AG04450 (cell line): ENCODE results near the gene ATP7A. TPM values are rescaled to one million over a fixed set of nuclear protein-coding genes. Genes with fewer than 3 reads are reported as not detected.

Source experiments
- CTCF ChIA-PET: fragments of 300-600, 350-600 bp; formaldehyde crosslinking; extraction: SDS; loops from one replicate; lab custom pipeline; 2022; ENCODE audit warnings: antibody characterized with exemption, inconsistent platforms; lab: Charles Lee
- POLR2A ChIA-PET: fragments of 350-600 bp; formaldehyde crosslinking; extraction: SDS; loops from one replicate; lab custom pipeline; 2021; ENCODE audit warnings: antibody characterized with exemption, inconsistent platforms; lab: Yijun Ruan, JAX
- DNase-seq: peaks from one replicate; pipeline ENCODE4 v3.0.0-alpha.2; 2011; ENCODE audit warnings: low read depth, low spot score
- H3K27ac ChIP-seq: one replicate; pipeline ENCODE4 v1.5.1; 2012; ENCODE audit warnings: low read depth, low read length, control low read depth
- H3K27me3 ChIP-seq: one replicate; pipeline ENCODE4 v1.6.0; 2012; ENCODE audit warnings: low read length; ENCODE audit not compliant: control insufficient read depth, insufficient read depth
- H3K4me3 ChIP-seq: 2 replicates; pipeline ENCODE4 v1.5.1; 2011; ENCODE audit warnings: mild to moderate bottlenecking, low read depth, low read length, control low read depth
- H3K9me3 ChIP-seq: 2 replicates; pipeline ENCODE4 v1.5.1; 2012; ENCODE audit warnings: low read length; ENCODE audit not compliant: control insufficient read depth, insufficient read depth
- CTCF ChIP-seq: IDR thresholded peaks from 2 replicates; pipeline ENCODE4 v1.5.1; 2011; ENCODE audit warnings: low read depth, low read length, control low read depth, inconsistent platforms
- polyA plus RNA-seq: library from polyadenylated mRNA; depleted of rRNA; stranded (reverse); fragments of >200 nt; gene quantifications from 2 replicates; pipeline ENCODE4 v1.2.3, GENCODE V29; 2011

ATP7A gene
- polyA plus RNA-seq, 1 experiment = 18.5 TPM

GRCh38 chrX:77952173-77952572 lies 41.7 kb downstream of the ATP7A start:
- no peak for TF ChIP-seq CTCF
- ChIA-PET CTCF (no interaction called here), POLR2A (no interaction called here)
- DNase-seq = no peak
- Histone ChIP-seq H3K4me3 (no peak overlapping the region), H3K27ac (no peak overlapping the region), H3K27me3 (no peaks in the 10 kb centered on the region), H3K9me3 (no peaks in the 10 kb centered on the region)

- POLR2A ChIA-PET = no interaction called here
- Histone ChIP-seq H3K27ac (no peak overlapping the region), H3K27me3 (no peaks in the 10 kb centered on the region), H3K9me3 (no peaks in the 10 kb centered on the region), H3K4me3 (no peak overlapping the region)
- no peak for TF ChIP-seq CTCF
- CTCF ChIA-PET = no interaction called here
- DNase-seq = no peak
Measured at GRCh38 chrX:77953302-77953701, 42.8 kb downstream of the ATP7A start.

- Histone ChIP-seq H3K9me3 (no peaks in the 10 kb centered on the region), H3K27ac (no peak overlapping the region), H3K4me3 (no peak overlapping the region), H3K27me3 (no peaks in the 10 kb centered on the region)
- no peak for TF ChIP-seq CTCF
- ChIA-PET CTCF (no interaction called here), POLR2A (no interaction called here)
- DNase-seq = no peak
Measured at GRCh38 chrX:77953708-77954107, 43.2 kb downstream of the ATP7A start.

- ChIA-PET CTCF (no interaction called here), POLR2A (no interaction called here)
- TF ChIP-seq CTCF = no peak
- Histone ChIP-seq H3K4me3 (no peak overlapping the region), H3K27ac (no peak overlapping the region), H3K27me3 (no peaks in the 10 kb centered on the region), H3K9me3 (no peaks in the 10 kb centered on the region; the same call in 1 of the 2 replicates)
- no peak for DNase-seq
Measured at GRCh38 chrX:77960567-77960966, 50.1 kb downstream of the ATP7A start.

- Histone ChIP-seq H3K9me3 (no peaks in the 10 kb centered on the region; the same call in 1 of the 2 replicates), H3K4me3 (no peak overlapping the region), H3K27ac (no peak overlapping the region), H3K27me3 (no peaks in the 10 kb centered on the region)
- DNase-seq = no peak
- POLR2A ChIA-PET = no interaction called here
- no peak for TF ChIP-seq CTCF
- CTCF ChIA-PET = no interaction called here
Measured at GRCh38 chrX:77961063-77961462, 50.6 kb downstream of the ATP7A start.
